Thyroid gland (tissue), 4 donors: ENCODE measurements around the gene ZKSCAN1. TPM values are rescaled to one million over a fixed set of nuclear protein-coding genes. Genes with fewer than 3 reads are reported as not detected.

ENCODE experiments used
- DNase-seq, 2 donors: peaks; one replicate each; pipeline ENCODE4 v3.0.0-alpha.2; 2019
- H3K27ac ChIP-seq, 3 donors: fragments of 200-600 bp; sonication (generic); 1 replicate in 2 of 3; 2 replicates in 1 of 3; pipeline ENCODE4 v1.5.1; 2016 to 2019; ENCODE audit warnings: mild to moderate bottlenecking in 1 of 3, moderate library complexity in 1 of 3
- H3K27me3 ChIP-seq: fragments of 200-600 bp; sonication (generic); one replicate; pipeline ENCODE4 v1.5.1; 2019
- H3K36me3 ChIP-seq, 2 donors: fragments of 200-600 bp; sonication (generic); one replicate each; pipeline ENCODE4 v1.5.1; 2016 to 2019
- H3K4me1 ChIP-seq, 2 donors: fragments of 200-600 bp; sonication (generic); one replicate each; pipeline ENCODE4 v1.5.1; 2017 to 2019
- H3K4me3 ChIP-seq, 3 donors: fragments of 200-600 bp; sonication (generic); replicated peaks in 1 of 3; 1 replicate in 2 of 3; 2 replicates in 1 of 3; pipeline ENCODE4 v1.5.1; 2016; ENCODE audit warnings: mild to moderate bottlenecking in 1 of 3
- H3K9me3 ChIP-seq: fragments of 200-600 bp; sonication (generic); one replicate; pipeline ENCODE4 v1.5.1; 2017
- POLR2A ChIP-seq, 2 donors: fragments of 450-650 bp; IDR thresholded peaks; one replicate each; pipeline ENCODE4 v1.6.1; 2017; ENCODE audit warnings: antibody characterized with exemption in 2 of 2, mild to moderate bottlenecking in 2 of 2, moderate library complexity in 1 of 2
- WGBS, 2 donors: methylation state at CpG; one replicate each; pipeline ENCODE4 v1.1.5; 2017; 5-methylcytosine and 5-hydroxymethylcytosine counted together
- intact Hi-C: fragments of 100-400 bp; cut with DNase I; formaldehyde crosslinking; loops from one replicate; pipeline ENCODE4 v1.15.1; 2023
- total RNA-seq, 4 donors: library from RNA; depleted of rRNA; stranded (reverse); fragments of >200 nt; gene quantifications; one replicate each; pipeline ENCODE4 v1.2.3, GENCODE V29; 2016
- TF ChIP-seq, protein P1 (sequence below), 6 experiments: fragments of 200-600 bp in 3 of 6; fragments of 450-650 bp in 3 of 6; sonication (generic) in 3 of 6; IDR thresholded peaks; one replicate each; pipeline ENCODE4 v1.5.1; 2016 to 2019; ENCODE audit warnings: antibody characterized with exemption in 6 of 6, mild to moderate bottlenecking in 2 of 6, inconsistent platforms in 1 of 6, moderate library complexity in 1 of 6

ZKSCAN1 gene
- total RNA-seq, 4 donors from 2014 or later: 34.0 to 41.4 (median 35.3) TPM

DNA sequence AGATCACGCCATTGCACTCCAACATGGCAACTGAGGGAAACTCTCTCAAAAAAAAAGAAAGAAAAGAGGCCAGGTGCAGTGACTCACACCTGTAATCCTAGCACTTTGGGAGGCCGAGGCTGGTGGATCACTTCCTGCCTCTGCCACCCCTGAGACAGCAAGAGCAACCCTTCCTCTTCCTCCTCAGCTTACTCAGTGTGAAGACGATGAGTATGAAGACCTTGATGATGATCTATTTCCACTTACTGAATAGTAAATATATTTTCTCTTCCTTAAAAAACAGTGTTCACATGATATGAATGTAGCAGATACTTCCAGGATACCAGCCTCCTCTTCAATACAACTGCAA, 2.1 kb upstream of the ZKSCAN1 start:
- no peak overlapping the region for H3K27ac ChIP-seq
- no peaks in the 10 kb centered on the region for H3K36me3 ChIP-seq
- H3K9me3 ChIP-seq: no peaks in the 10 kb centered on the region
- no peak overlapping the region for H3K4me3 ChIP-seq
- WGBS, 2 donors: 79 to 81% methylated on average over 3 of the region's 3 CpGs
- no peak for DNase-seq
- TF ChIP-seq, protein P1, sequence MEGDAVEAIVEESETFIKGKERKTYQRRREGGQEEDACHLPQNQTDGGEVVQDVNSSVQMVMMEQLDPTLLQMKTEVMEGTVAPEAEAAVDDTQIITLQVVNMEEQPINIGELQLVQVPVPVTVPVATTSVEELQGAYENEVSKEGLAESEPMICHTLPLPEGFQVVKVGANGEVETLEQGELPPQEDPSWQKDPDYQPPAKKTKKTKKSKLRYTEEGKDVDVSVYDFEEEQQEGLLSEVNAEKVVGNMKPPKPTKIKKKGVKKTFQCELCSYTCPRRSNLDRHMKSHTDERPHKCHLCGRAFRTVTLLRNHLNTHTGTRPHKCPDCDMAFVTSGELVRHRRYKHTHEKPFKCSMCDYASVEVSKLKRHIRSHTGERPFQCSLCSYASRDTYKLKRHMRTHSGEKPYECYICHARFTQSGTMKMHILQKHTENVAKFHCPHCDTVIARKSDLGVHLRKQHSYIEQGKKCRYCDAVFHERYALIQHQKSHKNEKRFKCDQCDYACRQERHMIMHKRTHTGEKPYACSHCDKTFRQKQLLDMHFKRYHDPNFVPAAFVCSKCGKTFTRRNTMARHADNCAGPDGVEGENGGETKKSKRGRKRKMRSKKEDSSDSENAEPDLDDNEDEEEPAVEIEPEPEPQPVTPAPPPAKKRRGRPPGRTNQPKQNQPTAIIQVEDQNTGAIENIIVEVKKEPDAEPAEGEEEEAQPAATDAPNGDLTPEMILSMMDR (IDR thresholded peaks at IDR 0.05): no peak
- TF ChIP-seq POLR2A (IDR thresholded peaks at IDR 0.05): no peak
- H3K4me1 ChIP-seq: peaks cover 15 to 23% of the 10 kb centered on the region in 2 donors
- H3K27me3 ChIP-seq: no peaks in the 10 kb centered on the region
- intact Hi-C loops: no loop called here

DNA sequence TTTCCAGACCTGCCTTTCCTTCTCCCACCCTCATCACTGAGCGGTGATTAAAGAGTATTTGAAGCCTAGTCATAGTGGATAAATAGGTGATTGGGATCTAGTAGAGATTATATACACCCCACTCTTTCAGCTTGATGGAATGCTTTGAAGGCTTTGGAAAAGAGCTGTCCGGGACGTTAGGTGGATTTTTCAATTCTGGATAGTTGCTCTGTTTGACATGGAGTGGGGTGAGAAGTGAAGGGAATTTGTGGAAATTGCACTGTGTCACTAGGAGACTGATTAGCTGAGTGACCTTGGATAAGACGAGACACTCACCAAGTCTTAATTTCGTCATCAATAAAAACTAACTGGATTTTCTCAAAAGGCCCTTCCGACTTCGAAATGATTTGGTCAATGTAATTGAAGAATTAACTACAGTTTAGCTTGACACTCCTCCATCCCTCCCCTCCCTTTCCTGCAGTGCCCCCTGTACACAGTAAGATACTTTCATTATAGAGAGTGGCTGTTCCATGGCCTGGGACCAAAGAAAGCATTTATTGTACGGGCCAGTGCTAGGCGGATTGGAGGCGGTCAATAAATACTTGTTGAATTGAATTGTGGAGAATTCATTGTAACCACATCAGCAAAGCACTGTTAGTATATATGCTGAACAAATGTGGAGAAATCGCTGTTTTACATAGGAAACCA, 962 bp downstream of the ZKSCAN1 start:
- peak overlapping the region; percentile 90 to 100 (median 97) for H3K4me3 ChIP-seq
- no peaks in the 10 kb centered on the region for H3K27me3 ChIP-seq
- no peaks in the 10 kb centered on the region for H3K9me3 ChIP-seq
- H3K27ac ChIP-seq: peak overlapping the region; percentile 76 to 97 (median 84)
- 24 to 32% methylated on average over 11 of the region's 11 CpGs for WGBS, 2 donors
- H3K36me3 ChIP-seq: no peaks in the 10 kb centered on the region
- TF ChIP-seq POLR2A (IDR thresholded peaks at IDR 0.05): no peak
- no peak for DNase-seq
- intact Hi-C loops: no loop called here
- H3K4me1 ChIP-seq: peaks cover 15 to 23% of the 10 kb centered on the region in 2 donors

DNA sequence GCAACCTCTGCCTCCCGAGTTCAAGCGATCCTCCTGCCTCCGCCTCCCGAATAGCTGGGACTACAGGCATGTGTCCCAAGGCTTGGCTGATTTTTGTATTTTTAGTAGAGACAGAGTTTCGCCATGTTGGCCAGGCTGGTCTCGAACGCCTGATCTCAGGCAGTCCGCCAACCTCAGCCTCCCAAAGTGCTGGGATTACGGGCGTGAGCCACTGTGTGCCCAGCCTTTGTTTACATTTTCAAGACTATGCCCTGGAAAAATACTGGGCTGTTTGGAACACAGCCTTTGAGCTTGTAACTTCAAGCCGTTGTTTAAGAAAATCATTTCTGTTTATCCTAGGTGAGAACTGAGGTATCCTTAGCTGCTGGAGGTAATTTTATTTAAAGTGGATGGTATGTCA, 1.9 kb downstream of the ZKSCAN1 start:
- peak in 1 of 2 donors; percentile 10 for DNase-seq
- Histone ChIP-seq H3K4me1 (peaks cover 15 to 23% of the 10 kb centered on the region in 2 donors), H3K9me3 (no peaks in the 10 kb centered on the region), H3K36me3 (no peaks in the 10 kb centered on the region), H3K27ac (no peak overlapping the region), H3K4me3 (no peak overlapping the region), H3K27me3 (no peaks in the 10 kb centered on the region)
- 78 to 81% methylated on average over 10 to 11 of the region's 11 CpGs for WGBS, 2 donors
- TF ChIP-seq, protein P1 (IDR thresholded peaks at IDR 0.05): no peak
- no peak for TF ChIP-seq POLR2A (IDR thresholded peaks at IDR 0.05)
- intact Hi-C loops: no loop called here

DNA sequence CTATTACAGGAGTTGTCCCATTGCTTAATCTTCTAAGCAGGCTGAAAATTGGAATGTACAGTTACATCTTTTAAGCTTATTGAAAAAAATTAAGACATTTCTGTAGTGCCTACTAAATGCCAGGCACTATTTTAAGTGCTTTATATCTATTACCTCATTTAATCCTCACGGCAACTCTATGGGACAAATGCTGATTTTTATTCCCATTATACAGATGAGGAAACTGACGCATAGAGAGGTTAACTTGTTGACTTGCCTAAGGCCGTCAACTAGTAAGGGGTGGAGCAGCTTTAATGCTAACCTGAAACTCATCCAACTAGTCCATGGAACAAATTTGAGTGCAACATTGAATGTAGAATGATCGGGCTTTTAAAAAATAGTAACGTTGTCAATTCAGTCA, 2.5 kb downstream of the ZKSCAN1 start:
- no peaks in the 10 kb centered on the region for H3K36me3 ChIP-seq
- H3K9me3 ChIP-seq: no peaks in the 10 kb centered on the region
- no peak overlapping the region for H3K4me3 ChIP-seq
- no peak for DNase-seq
- WGBS, 2 donors: 95 to 96% methylated on average over 5 of the region's 5 CpGs
- intact Hi-C loops: no loop called here
- peaks cover 15 to 23% of the 10 kb centered on the region in 2 donors for H3K4me1 ChIP-seq
- TF ChIP-seq, protein P1 (IDR thresholded peaks at IDR 0.05): no peak
- TF ChIP-seq POLR2A (IDR thresholded peaks at IDR 0.05): no peak
- no peaks in the 10 kb centered on the region for H3K27me3 ChIP-seq
- no peak overlapping the region for H3K27ac ChIP-seq

DNA sequence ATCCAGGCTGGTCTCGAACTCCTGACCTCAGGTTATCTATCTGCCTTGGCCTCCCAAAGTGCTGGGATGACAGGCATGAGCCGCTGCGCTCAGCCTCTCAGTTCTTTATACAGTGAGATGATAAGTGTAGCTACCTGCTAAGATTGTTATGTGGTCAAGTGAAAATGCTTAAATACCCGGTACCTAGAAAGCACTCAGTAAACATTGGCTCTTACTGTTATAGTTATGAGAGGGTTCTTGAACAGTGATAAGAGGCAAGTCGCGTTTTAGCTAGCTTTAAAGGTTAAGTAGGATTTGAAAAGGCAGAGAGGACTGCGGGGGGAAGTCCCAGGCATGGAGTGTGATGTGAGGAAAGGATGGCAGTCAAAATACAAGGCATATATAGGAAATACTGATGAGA, 4.5 kb downstream of the ZKSCAN1 start:
- TF ChIP-seq, protein P1 (IDR thresholded peaks at IDR 0.05): no peak
- TF ChIP-seq POLR2A (IDR thresholded peaks at IDR 0.05): no peak
- intact Hi-C loops: no loop called here
- peak in 1 of 2 donors; percentile 3 for DNase-seq
- no peak overlapping the region for H3K27ac ChIP-seq
- no peak overlapping the region for H3K4me3 ChIP-seq
- H3K9me3 ChIP-seq: no peaks in the 10 kb centered on the region
- peaks cover 15 to 22% of the 10 kb centered on the region in 2 donors for H3K4me1 ChIP-seq
- H3K36me3 ChIP-seq: peaks cover 11 to 16% of the 10 kb centered on the region in 2 donors
- H3K27me3 ChIP-seq: no peaks in the 10 kb centered on the region
- WGBS, 2 donors: 57 to 59% methylated on average over 7 of the region's 7 CpGs
